ENCODE data around the gene ABCG1. TPM values are rescaled to one million over a fixed set of nuclear protein-coding genes. Genes with fewer than 3 reads are reported as not detected.

Gene ABCG1
- total RNA-seq, 4 donors from 2014 or later: 2.6 to 10.9 (median 3.7) TPM

DNA sequence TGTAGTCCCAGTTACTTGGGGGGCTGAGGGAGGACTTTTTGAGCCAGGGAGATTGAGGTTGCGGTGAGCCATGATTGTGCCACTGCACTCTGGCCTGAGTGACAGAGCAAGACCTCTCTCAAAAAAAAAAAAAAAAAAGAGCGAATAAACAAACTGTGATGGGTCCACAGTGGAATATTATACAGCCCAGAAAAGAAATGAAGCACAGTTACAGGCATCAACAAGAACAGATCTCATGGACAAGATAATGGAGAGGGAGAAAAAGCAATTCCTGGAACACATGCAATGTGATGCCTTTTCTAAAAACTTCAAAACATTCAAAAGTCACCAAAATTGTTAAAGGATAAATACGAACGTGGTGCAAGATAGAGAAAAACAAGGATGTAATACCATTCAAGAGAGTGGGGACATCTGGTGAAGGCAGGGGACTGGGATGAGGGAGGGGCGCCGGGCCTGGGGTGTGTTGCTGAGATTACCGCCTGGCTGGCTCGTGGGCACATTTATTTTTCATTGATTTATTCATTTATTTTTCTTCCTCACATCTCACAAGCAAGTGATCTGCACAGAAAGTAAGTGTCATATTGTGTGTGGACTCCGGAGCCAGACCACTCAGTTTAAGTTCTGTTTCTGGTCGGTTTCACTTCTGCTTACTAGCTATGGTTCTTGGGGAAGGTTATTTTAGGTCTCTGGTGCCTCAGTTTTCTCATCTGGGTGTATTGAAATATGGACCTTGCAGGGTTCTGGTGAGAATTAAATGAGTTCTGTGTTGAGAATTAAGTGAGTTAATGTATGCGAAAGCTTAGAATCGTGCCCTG lies 30.1 kb downstream of the ABCG1 start:
- intact Hi-C loops (cut with DNase I): loop anchor here (10.0 kb wide), 1 partner anchor 64 kb away; no protein-coding TSS in a partner anchor
- WGBS, 2 donors: 87 to 93% methylated on average over 12 of the region's 12 CpGs
- no peak for DNase-seq

DNA sequence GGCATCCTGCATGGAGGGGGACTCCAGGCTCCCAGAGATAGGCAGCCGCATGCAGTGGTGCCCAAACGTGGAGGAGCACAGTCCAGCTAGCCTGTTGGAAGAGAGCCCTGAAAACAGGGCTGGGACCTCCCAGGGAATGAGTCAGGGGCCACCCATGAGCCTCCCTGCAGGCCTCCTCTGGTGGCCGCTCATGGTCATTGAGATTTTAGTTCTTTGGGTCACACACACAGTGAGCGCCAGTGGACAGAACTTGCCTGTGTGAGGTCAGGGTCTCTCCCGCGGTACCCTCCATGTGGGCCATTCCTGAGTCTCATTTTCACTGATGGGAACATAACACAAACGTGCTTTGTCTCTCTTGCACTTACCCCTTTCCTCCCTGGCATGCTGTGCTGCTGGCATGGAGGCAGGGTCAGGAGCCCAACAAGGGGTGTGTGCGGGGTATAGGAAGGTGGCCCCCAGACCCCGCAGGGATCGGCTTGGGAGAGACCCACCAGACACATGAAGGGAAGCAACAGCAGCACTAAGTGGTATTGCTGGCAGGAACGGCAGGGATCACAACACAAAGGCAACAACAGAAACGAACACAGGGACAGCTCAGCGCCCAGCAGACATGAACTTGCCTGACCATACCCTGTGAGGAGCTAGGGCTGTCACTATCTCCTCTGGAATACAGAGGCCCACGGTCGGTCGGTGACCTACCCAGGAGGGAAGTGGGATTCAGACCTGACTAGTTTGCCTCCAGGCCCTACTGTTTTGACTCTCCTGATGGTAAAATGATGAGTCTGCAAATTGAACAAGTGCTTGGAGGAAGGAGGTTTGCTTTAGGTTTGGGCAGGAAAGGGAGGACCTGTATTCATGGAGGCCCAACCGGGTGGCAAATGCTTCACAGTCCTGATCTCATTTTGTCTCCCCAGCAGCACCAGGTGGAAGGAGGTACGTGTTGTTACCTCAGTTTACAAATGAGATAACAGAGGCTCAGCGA lies 31.8 kb downstream of the ABCG1 start:
- WGBS, 2 donors: 86 to 92% methylated on average over 10 to 16 of the region's 19 CpGs
- intact Hi-C loops (cut with DNase I): no loop called here
- peaks cover 0 to 4% (median 2%) of the 10 kb centered on the region in 3 donors for H3K4me1 ChIP-seq
- no peaks in the 10 kb centered on the region for H3K9me3 ChIP-seq
- H3K27me3 ChIP-seq: peaks cover 0 to 55% (median 0%) of the 10 kb centered on the region in 4 donors
- TF ChIP-seq POLR2A (IDR thresholded peaks at IDR 0.05): no peak
- TF ChIP-seq, protein P1, sequence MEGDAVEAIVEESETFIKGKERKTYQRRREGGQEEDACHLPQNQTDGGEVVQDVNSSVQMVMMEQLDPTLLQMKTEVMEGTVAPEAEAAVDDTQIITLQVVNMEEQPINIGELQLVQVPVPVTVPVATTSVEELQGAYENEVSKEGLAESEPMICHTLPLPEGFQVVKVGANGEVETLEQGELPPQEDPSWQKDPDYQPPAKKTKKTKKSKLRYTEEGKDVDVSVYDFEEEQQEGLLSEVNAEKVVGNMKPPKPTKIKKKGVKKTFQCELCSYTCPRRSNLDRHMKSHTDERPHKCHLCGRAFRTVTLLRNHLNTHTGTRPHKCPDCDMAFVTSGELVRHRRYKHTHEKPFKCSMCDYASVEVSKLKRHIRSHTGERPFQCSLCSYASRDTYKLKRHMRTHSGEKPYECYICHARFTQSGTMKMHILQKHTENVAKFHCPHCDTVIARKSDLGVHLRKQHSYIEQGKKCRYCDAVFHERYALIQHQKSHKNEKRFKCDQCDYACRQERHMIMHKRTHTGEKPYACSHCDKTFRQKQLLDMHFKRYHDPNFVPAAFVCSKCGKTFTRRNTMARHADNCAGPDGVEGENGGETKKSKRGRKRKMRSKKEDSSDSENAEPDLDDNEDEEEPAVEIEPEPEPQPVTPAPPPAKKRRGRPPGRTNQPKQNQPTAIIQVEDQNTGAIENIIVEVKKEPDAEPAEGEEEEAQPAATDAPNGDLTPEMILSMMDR (IDR thresholded peaks at IDR 0.05): no peak
- H3K4me3 ChIP-seq: no peak overlapping the region
- H3K27ac ChIP-seq: no peak overlapping the region
- H3K36me3 ChIP-seq: no peaks in the 10 kb centered on the region
- no peak for DNase-seq

More for the DNA sequence above, 30.1 kb downstream of the ABCG1 start:
- Histone ChIP-seq H3K9me3 (no peaks in the 10 kb centered on the region), H3K36me3 (no peaks in the 10 kb centered on the region), H3K27ac (no peak overlapping the region), H3K4me3 (no peak overlapping the region), H3K27me3 (peaks cover 0 to 59% (median 0%) of the 10 kb centered on the region in 4 donors), H3K4me1 (peaks cover 0 to 10% (median 6%) of the 10 kb centered on the region in 3 donors)
- TF ChIP-seq, protein P1 (IDR thresholded peaks at IDR 0.05): no peak
- no peak for TF ChIP-seq POLR2A (IDR thresholded peaks at IDR 0.05)

DNA sequence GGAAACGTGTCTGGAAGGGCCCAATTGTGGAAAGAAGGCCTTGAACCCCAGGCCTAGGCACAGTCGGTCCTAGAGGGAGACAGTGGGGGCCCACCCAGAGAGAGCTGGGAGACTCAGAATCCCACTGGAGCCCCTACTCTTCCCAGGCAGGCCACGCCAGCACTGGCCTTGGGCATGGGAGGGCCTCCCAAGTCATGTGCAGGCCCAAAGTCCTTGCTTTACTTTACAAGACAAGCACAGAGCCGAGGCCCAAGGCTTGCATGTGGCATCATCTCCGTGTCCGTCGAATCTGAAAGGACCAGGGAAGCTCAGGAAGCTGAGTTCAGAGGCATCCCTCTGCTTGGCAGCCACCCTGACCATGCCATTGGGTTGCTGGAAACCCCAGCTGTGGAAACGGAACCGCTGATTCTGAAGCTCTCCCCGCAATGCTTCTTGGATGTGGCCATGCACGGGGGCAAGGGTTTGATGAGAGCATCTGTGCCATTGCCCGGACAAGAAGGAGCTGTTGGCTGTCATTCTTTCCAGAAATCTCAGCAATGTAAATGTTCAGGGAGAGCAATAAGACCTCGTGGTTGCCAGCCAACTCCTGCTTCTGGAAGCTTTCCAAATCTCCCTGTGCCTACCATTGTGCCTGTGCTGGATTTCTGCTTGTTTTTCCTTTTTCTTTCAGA lies 32.8 kb downstream of the ABCG1 start:
- H3K27ac ChIP-seq: no peak overlapping the region
- H3K9me3 ChIP-seq: no peaks in the 10 kb centered on the region
- H3K27me3 ChIP-seq: peaks cover 0 to 59% (median 0%) of the 10 kb centered on the region in 4 donors
- no peak overlapping the region for H3K4me3 ChIP-seq
- TF ChIP-seq, protein P1 (IDR thresholded peaks at IDR 0.05): no peak
- TF ChIP-seq POLR2A (IDR thresholded peaks at IDR 0.05): no peak
- no peaks in the 10 kb centered on the region for H3K36me3 ChIP-seq
- WGBS, 2 donors: 79 to 83% methylated on average over 5 to 12 of the region's 13 CpGs
- DNase-seq: no peak
- intact Hi-C loops (cut with DNase I): no loop called here
- H3K4me1 ChIP-seq: no peaks in the 10 kb centered on the region

DNA sequence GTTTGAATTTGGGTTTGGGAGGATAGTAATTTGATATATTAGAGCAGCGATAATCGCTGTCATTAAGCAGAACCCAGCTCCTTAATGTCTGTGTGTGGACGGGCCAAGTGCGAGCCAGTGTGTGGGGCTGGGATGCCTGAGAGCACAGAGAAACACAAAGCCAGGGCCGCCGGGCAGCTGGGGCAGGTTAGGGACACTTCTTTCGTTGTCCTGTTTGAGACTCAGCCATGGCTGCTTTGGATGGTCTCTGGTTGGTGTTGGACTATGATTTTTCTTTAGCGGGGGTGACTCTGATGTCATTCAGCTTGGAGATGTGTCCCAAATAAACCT lies 33.4 kb downstream of the ABCG1 start:
- H3K27ac ChIP-seq: no peak overlapping the region
- H3K9me3 ChIP-seq: no peaks in the 10 kb centered on the region
- H3K4me3 ChIP-seq: no peak overlapping the region
- intact Hi-C loops (cut with DNase I): no loop called here
- no peak for DNase-seq
- no peaks in the 10 kb centered on the region for H3K36me3 ChIP-seq
- 78 to 85% methylated on average over 5 to 8 of the region's 8 CpGs for WGBS, 2 donors
- H3K27me3 ChIP-seq: peaks cover 0 to 57% (median 0%) of the 10 kb centered on the region in 4 donors
- TF ChIP-seq, protein P1 (IDR thresholded peaks at IDR 0.05): no peak
- no peak for TF ChIP-seq POLR2A (IDR thresholded peaks at IDR 0.05)
- H3K4me1 ChIP-seq: no peaks in the 10 kb centered on the region
